Measurements from ENCODE around the gene NPB. TPM values are rescaled to one million over a fixed set of nuclear protein-coding genes. Genes with fewer than 3 reads are reported as not detected.

Gene NPB
- polyA plus RNA-seq, 1 of the 3 experiments (the other 2 are of a cell fraction) = 2.4 TPM

DNA sequence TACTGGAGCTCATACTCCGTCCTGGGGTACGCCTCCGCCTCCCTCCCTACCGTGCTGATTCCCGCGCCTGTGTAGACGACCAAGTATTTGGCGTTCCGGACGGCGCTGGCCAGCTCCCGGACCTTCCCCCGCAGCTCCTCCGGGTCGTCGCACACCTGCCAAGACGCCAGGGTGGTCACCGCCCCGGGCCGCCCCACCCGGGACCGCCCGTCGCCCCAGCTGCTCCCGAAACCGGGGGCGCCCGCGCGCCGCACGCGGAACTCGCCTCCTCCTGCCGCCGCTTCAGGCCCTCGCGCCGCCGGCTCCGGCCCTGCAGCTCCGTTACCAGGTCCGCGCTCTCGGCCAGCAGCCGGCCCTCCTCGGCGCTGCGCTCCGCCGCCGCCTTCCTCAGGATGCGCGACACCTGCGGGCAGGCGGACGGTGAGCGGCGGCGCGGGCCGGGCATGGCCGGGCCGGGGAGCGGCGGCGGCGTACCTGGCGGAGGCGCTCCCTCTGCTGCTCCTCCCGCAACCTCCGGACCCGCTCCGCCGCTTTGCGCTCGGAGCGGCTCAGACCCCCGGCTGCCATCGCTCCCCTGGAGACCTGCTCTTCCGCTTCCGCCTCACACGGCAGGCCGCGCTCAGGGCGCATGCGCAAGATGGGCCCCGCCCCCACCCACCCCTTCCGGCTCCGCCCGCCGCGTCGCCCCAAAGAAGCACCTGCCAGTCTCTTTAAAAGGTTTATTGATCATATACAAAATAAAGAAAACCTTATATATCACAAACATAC is 15.7 kb downstream of the NPB start, which contains the start of gene SIRT7:
Gene SIRT7, minus strand, starts transcription at position 612 of the 768 bp plus-strand sequence. Its CDS starts 45 bp downstream, at position 567.
- Histone ChIP-seq H3K27me3 (ENCODE audit: insufficient read depth) (no peaks in the 10 kb centered on the region), H3K9ac (peak within 1 kb of the TSS; percentile 68), H3F3A (replicated peaks; ENCODE audit: insufficient read depth) (peaks cover 28% of the 10 kb centered on the region), H3K4me1 (ENCODE audit: control insufficient read depth in 1 of 2, insufficient read depth in 2 of 2, low read depth in 1 of 2, low read length in 1 of 2) (peaks cover 7 to 21% of the 10 kb centered on the region in 2 experiments; a peak in 3 of 4 replicates), H4K20me1 (ENCODE audit: insufficient read depth) (peaks cover 68% of the 10 kb centered on the region), H3K9me3 (no peaks in the 10 kb centered on the region), H3K36me3 (replicated peaks in 1 of 2; ENCODE audit: control insufficient read depth in 1 of 2, insufficient read depth in 2 of 2, low read length in 1 of 2) (peaks cover 20 to 75% of the 10 kb centered on the region in 2 experiments), H3K9me2 (no peaks in the 10 kb centered on the region), H3K4me2 (peak within 1 kb of the TSS; percentile 76), H3K4me3 (ENCODE audit: low read depth in 2 of 2, low read length in 1 of 2) (peak within 1 kb of the TSS; percentile 89 to 100), H3K27ac (ENCODE audit: low read depth in 2 of 2, low read length in 1 of 2) (peak within 1 kb of the TSS; percentile 4 to 71; a peak in 3 of 4 replicates), H2AFZ (ENCODE audit: low read depth) (no peak within 1 kb of the TSS), H3K79me2 (ENCODE audit: insufficient read depth) (peaks cover 72% of the 10 kb centered on the region)
- DNase-seq = peak; percentile 100
- ChIA-PET CTCF (interaction anchor here (0.7 to 3.4 kb wide), 8 partner anchors 10 to 58 kb away, joined by 3 to 22 read pairs (median 4); partner anchors contain the start of genes MAFG, NOTUM and NPB), POLR2A (interaction anchor here (0.7 to 1.3 kb wide), 4 partner anchors 9 to 51 kb away, joined by 3 to 5 read pairs (median 4); partner anchors contain the start of genes MAFG and PYCR1)
- 1% methylated on average over 39 of the region's 94 CpGs for WGBS (ENCODE audit: low lambda C conversion rate)
- peak; percentile 87 for TF ChIP-seq POLR2AphosphoS5 (IDR thresholded peaks at IDR 0.05; ENCODE audit: low read depth, low read length)
- no peak for TF ChIP-seq FOXJ3 (CRISPR knock-in tag; IDR thresholded peaks at IDR 0.05)
- TF ChIP-seq MXI1 (IDR thresholded peaks at IDR 0.05; ENCODE audit: low read depth, low read length) = peak; percentile 55; the same call in 1 of the 2 replicates
- TF ChIP-seq FOXM1 (IDR thresholded peaks at IDR 0.05; ENCODE audit: low read depth) = no peak
- TF ChIP-seq, protein P1, sequence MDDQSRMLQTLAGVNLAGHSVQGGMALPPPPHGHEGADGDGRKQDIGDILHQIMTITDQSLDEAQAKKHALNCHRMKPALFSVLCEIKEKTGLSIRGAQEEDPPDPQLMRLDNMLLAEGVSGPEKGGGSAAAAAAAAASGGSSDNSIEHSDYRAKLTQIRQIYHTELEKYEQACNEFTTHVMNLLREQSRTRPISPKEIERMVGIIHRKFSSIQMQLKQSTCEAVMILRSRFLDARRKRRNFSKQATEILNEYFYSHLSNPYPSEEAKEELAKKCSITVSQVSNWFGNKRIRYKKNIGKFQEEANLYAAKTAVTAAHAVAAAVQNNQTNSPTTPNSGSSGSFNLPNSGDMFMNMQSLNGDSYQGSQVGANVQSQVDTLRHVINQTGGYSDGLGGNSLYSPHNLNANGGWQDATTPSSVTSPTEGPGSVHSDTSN (IDR thresholded peaks at IDR 0.05) = peak; percentile 49; the same call in 1 of the 2 replicates
- TF ChIP-seq TCF12 (IDR thresholded peaks at IDR 0.05) = no peak
- no peak for TF ChIP-seq JUND (IDR thresholded peaks at IDR 0.05)
- TF ChIP-seq, protein P2, sequence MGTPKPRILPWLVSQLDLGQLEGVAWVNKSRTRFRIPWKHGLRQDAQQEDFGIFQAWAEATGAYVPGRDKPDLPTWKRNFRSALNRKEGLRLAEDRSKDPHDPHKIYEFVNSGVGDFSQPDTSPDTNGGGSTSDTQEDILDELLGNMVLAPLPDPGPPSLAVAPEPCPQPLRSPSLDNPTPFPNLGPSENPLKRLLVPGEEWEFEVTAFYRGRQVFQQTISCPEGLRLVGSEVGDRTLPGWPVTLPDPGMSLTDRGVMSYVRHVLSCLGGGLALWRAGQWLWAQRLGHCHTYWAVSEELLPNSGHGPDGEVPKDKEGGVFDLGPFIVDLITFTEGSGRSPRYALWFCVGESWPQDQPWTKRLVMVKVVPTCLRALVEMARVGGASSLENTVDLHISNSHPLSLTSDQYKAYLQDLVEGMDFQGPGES (IDR thresholded peaks at IDR 0.05; ENCODE audit: low read depth, low read length) = no peak
- TF ChIP-seq RFX5 (IDR thresholded peaks at IDR 0.05; ENCODE audit: low read length) = no peak
- no peak for TF ChIP-seq EP300 (IDR thresholded peaks at IDR 0.05; ENCODE audit: borderline replicate concordance in 1 of 2, low read depth in 1 of 2, low read length in 1 of 2)
- TF ChIP-seq, protein P3, sequence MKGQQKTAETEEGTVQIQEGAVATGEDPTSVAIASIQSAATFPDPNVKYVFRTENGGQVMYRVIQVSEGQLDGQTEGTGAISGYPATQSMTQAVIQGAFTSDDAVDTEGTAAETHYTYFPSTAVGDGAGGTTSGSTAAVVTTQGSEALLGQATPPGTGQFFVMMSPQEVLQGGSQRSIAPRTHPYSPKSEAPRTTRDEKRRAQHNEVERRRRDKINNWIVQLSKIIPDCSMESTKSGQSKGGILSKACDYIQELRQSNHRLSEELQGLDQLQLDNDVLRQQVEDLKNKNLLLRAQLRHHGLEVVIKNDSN (IDR thresholded peaks at IDR 0.05; ENCODE audit: borderline replicate concordance, low read depth) = no peak
- peak; percentile 81 for TF ChIP-seq TAF1 (IDR thresholded peaks at IDR 0.05; ENCODE audit: borderline replicate concordance, low read depth, low read length)
- TF ChIP-seq, protein P4, sequence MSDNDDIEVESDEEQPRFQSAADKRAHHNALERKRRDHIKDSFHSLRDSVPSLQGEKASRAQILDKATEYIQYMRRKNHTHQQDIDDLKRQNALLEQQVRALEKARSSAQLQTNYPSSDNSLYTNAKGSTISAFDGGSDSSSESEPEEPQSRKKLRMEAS (IDR thresholded peaks at IDR 0.05; ENCODE audit: low read depth) = peak; percentile 21; the same call in 1 of the 2 replicates
- TF ChIP-seq, protein P5, sequence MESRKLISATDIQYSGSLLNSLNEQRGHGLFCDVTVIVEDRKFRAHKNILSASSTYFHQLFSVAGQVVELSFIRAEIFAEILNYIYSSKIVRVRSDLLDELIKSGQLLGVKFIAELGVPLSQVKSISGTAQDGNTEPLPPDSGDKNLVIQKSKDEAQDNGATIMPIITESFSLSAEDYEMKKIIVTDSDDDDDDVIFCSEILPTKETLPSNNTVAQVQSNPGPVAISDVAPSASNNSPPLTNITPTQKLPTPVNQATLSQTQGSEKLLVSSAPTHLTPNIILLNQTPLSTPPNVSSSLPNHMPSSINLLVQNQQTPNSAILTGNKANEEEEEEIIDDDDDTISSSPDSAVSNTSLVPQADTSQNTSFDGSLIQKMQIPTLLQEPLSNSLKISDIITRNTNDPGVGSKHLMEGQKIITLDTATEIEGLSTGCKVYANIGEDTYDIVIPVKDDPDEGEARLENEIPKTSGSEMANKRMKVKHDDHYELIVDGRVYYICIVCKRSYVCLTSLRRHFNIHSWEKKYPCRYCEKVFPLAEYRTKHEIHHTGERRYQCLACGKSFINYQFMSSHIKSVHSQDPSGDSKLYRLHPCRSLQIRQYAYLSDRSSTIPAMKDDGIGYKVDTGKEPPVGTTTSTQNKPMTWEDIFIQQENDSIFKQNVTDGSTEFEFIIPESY (IDR thresholded peaks at IDR 0.05; ENCODE audit: borderline replicate concordance, low read depth) = no peak
- no peak for TF ChIP-seq SMC3 (IDR thresholded peaks at IDR 0.05; ENCODE audit: low read depth, low read length)
- TF ChIP-seq ELF1 (IDR thresholded peaks at IDR 0.05) = peak; percentile 93
- TF ChIP-seq TEAD4 (IDR thresholded peaks at IDR 0.05; ENCODE audit: borderline replicate concordance, insufficient read depth) = no peak
- TF ChIP-seq RCOR1 (IDR thresholded peaks at IDR 0.05; ENCODE audit: low read length) = no peak
- TF ChIP-seq, protein P6, sequence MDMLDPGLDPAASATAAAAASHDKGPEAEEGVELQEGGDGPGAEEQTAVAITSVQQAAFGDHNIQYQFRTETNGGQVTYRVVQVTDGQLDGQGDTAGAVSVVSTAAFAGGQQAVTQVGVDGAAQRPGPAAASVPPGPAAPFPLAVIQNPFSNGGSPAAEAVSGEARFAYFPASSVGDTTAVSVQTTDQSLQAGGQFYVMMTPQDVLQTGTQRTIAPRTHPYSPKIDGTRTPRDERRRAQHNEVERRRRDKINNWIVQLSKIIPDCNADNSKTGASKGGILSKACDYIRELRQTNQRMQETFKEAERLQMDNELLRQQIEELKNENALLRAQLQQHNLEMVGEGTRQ (IDR thresholded peaks at IDR 0.05; ENCODE audit: borderline replicate concordance, low read depth, low read length) = no peak
- TF ChIP-seq SIN3A (IDR thresholded peaks at IDR 0.05; ENCODE audit: borderline replicate concordance, low read depth, low read length) = peak; percentile 69; the same call in 1 of the 2 replicates
- TF ChIP-seq RXRA (IDR thresholded peaks at IDR 0.05; ENCODE audit: borderline replicate concordance, low read depth) = no peak
- TF ChIP-seq GATA2 (CRISPR knock-in tag; IDR thresholded peaks at IDR 0.05) = no peak
- TF ChIP-seq, protein P7, sequence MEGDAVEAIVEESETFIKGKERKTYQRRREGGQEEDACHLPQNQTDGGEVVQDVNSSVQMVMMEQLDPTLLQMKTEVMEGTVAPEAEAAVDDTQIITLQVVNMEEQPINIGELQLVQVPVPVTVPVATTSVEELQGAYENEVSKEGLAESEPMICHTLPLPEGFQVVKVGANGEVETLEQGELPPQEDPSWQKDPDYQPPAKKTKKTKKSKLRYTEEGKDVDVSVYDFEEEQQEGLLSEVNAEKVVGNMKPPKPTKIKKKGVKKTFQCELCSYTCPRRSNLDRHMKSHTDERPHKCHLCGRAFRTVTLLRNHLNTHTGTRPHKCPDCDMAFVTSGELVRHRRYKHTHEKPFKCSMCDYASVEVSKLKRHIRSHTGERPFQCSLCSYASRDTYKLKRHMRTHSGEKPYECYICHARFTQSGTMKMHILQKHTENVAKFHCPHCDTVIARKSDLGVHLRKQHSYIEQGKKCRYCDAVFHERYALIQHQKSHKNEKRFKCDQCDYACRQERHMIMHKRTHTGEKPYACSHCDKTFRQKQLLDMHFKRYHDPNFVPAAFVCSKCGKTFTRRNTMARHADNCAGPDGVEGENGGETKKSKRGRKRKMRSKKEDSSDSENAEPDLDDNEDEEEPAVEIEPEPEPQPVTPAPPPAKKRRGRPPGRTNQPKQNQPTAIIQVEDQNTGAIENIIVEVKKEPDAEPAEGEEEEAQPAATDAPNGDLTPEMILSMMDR (IDR thresholded peaks at IDR 0.05) = no peak
- TF ChIP-seq NFIC (IDR thresholded peaks at IDR 0.05; ENCODE audit: borderline replicate concordance) = no peak
- TF ChIP-seq MEF2A (IDR thresholded peaks at IDR 0.05; ENCODE audit: borderline replicate concordance, low read depth) = no peak
